Thyroid gland (tissue), 4 donors: ENCODE measurements around the gene UBE2G1.

ENCODE experiments used
- CTCF ChIP-seq, 6 experiments: fragments of 200-600 bp in 3 of 6; fragments of 450-650 bp in 3 of 6; sonication (generic) in 3 of 6; IDR thresholded peaks; one replicate each; pipeline ENCODE4 v1.5.1; 2016 to 2019; ENCODE audit warnings: antibody characterized with exemption in 6 of 6, mild to moderate bottlenecking in 2 of 6, inconsistent platforms in 1 of 6, moderate library complexity in 1 of 6
- POLR2A ChIP-seq, 2 donors: fragments of 450-650 bp; IDR thresholded peaks; one replicate each; pipeline ENCODE4 v1.6.1; 2017; ENCODE audit warnings: antibody characterized with exemption in 2 of 2, mild to moderate bottlenecking in 2 of 2, moderate library complexity in 1 of 2

GRCh38 chr17:4313221-4314114 is 53.0 kb downstream of the UBE2G1 start:
- no peak for TF ChIP-seq CTCF (IDR thresholded peaks at IDR 0.05)
- TF ChIP-seq POLR2A (IDR thresholded peaks at IDR 0.05): no peak
